ENCODE data around the gene CCDC15.

GRCh38 chr11:125084761-125085231 lies 130.8 kb downstream of the CCDC15 start:
- no peak for TF ChIP-seq CTCF (conservative IDR thresholded peaks at IDR 0.05; ENCODE audit: low read length)
- no peak for TF ChIP-seq EZH2phosphoT487 (IDR thresholded peaks at IDR 0.05; ENCODE audit: borderline replicate concordance)

Measured in Loucy (cell line).